Ishikawa (cell line): ENCODE data around the gene FAM234A.

ENCODE experiments used
- CREB1 ChIP-seq: IDR thresholded peaks from 2 replicates; pipeline ENCODE4 v1.6.1; 2012; ENCODE audit warnings: low read depth
- EGR1 ChIP-seq: IDR thresholded peaks from 2 replicates; pipeline ENCODE4 v1.6.1; 2012
- EP300 ChIP-seq: IDR thresholded peaks from 2 replicates; pipeline ENCODE4 v1.6.1; 2012; ENCODE audit warnings: borderline replicate concordance
- FOXM1 ChIP-seq: IDR thresholded peaks from 2 replicates; pipeline ENCODE4 v1.6.1; 2012; ENCODE audit warnings: low read depth, borderline replicate concordance
- MAX ChIP-seq: IDR thresholded peaks from 2 replicates; pipeline ENCODE4 v1.6.1; 2012
- NFIC ChIP-seq: IDR thresholded peaks from 2 replicates; pipeline ENCODE4 v1.6.1; 2012
- RAD21 ChIP-seq: IDR thresholded peaks from 2 replicates; pipeline ENCODE4 v1.6.1; 2012; ENCODE audit warnings: low read depth
- TAF1 ChIP-seq: IDR thresholded peaks from 2 replicates; pipeline ENCODE4 v1.6.1; 2012; ENCODE audit warnings: low read depth, mild to moderate bottlenecking
- TCF12 ChIP-seq: IDR thresholded peaks from 2 replicates; pipeline ENCODE4 v1.6.1; 2012; ENCODE audit warnings: low read depth
- TEAD4 ChIP-seq: IDR thresholded peaks from 2 replicates; pipeline ENCODE4 v1.6.1; 2012
- YY1 ChIP-seq: IDR thresholded peaks from 2 replicates; pipeline ENCODE4 v1.6.1; 2012; ENCODE audit warnings: low read depth
- ZBTB7A ChIP-seq: IDR thresholded peaks from 2 replicates; pipeline ENCODE4 v1.6.1; 2012; ENCODE audit warnings: low read depth
- TF ChIP-seq, protein P1 (sequence below): IDR thresholded peaks from 2 replicates; pipeline ENCODE4 v1.6.1; 2012; ENCODE audit warnings: low read depth, mild to moderate bottlenecking
- TF ChIP-seq, protein P2 (sequence below): IDR thresholded peaks from 2 replicates; pipeline ENCODE4 v1.6.1; 2012

The FAM234A gene

GRCh38 chr16:278863-279366 is 44.3 kb downstream of the FAM234A start:
- TF ChIP-seq EGR1 = no peak
- TF ChIP-seq, protein P1, sequence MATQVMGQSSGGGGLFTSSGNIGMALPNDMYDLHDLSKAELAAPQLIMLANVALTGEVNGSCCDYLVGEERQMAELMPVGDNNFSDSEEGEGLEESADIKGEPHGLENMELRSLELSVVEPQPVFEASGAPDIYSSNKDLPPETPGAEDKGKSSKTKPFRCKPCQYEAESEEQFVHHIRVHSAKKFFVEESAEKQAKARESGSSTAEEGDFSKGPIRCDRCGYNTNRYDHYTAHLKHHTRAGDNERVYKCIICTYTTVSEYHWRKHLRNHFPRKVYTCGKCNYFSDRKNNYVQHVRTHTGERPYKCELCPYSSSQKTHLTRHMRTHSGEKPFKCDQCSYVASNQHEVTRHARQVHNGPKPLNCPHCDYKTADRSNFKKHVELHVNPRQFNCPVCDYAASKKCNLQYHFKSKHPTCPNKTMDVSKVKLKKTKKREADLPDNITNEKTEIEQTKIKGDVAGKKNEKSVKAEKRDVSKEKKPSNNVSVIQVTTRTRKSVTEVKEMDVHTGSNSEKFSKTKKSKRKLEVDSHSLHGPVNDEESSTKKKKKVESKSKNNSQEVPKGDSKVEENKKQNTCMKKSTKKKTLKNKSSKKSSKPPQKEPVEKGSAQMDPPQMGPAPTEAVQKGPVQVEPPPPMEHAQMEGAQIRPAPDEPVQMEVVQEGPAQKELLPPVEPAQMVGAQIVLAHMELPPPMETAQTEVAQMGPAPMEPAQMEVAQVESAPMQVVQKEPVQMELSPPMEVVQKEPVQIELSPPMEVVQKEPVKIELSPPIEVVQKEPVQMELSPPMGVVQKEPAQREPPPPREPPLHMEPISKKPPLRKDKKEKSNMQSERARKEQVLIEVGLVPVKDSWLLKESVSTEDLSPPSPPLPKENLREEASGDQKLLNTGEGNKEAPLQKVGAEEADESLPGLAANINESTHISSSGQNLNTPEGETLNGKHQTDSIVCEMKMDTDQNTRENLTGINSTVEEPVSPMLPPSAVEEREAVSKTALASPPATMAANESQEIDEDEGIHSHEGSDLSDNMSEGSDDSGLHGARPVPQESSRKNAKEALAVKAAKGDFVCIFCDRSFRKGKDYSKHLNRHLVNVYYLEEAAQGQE = no peak
- TF ChIP-seq YY1 = no peak

GRCh38 chr16:279531-279930 is 44.9 kb downstream of the FAM234A start:
- no peak for TF ChIP-seq MAX
- no peak for TF ChIP-seq NFIC
- TF ChIP-seq, protein P2, sequence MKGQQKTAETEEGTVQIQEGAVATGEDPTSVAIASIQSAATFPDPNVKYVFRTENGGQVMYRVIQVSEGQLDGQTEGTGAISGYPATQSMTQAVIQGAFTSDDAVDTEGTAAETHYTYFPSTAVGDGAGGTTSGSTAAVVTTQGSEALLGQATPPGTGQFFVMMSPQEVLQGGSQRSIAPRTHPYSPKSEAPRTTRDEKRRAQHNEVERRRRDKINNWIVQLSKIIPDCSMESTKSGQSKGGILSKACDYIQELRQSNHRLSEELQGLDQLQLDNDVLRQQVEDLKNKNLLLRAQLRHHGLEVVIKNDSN = no peak
- no peak for TF ChIP-seq ZBTB7A
- TF ChIP-seq TCF12 = no peak
- no peak for TF ChIP-seq YY1
- TF ChIP-seq, protein P1 = no peak
- TF ChIP-seq CREB1 = no peak
- no peak for TF ChIP-seq RAD21
- no peak for TF ChIP-seq TAF1
- no peak for TF ChIP-seq EGR1
- no peak for TF ChIP-seq FOXM1
- TF ChIP-seq EP300 = no peak

- TF ChIP-seq, protein P2 = no peak
- TF ChIP-seq TEAD4 = no peak
- TF ChIP-seq EGR1 = no peak
These were observed 45.4 kb downstream of the FAM234A start for GRCh38 chr16:280005-280460.

- TF ChIP-seq YY1 (no peak), ZBTB7A (peak; percentile 79)
These were observed 45.9 kb downstream of the FAM234A start, which contains the start of gene ARHGDIG for GRCh38 chr16:280552-280951. ARHGDIG (plus strand) TSS chr16:280591; CDS start chr16:280681, 90 bp downstream.

- TF ChIP-seq TAF1 (no peak), EGR1 (no peak), TCF12 (no peak), MAX (no peak), FOXM1 (no peak)
These were observed 46.5 kb downstream of the FAM234A start for GRCh38 chr16:280991-281659.

DNA sequence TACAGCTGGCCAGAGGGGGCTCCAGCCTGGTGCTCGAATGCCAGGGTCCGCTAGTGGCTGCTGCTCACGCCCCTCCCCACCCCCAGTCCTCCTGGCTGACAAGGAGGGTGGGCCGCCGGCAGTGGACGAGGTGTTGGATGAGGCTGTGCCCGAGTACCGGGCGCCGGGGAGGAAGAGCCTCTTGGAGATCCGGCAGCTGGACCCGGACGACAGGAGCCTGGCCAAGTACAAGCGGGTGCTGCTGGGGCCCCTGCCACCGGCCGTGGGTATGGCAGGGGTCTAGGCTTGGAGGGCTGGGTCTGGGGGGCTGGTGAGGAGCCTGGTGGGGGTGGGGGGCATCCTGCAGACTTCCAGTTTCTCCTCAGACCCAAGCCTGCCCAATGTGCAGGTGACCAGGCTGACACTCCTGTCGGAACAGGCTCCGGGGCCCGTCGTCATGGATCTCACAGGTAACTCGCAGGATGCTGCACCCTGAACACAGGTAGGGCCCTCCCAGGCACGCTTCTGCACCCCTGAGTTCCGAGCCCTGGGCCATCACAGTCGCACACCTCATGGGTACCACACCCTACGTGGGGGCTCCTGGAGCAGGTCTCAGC is 47.1 kb downstream of the FAM234A start:
- TF ChIP-seq, protein P1 = no peak
- no peak for TF ChIP-seq EGR1
- TF ChIP-seq, protein P2 = no peak
- TF ChIP-seq TEAD4 = no peak
